ENCODE data around the gene SF3B3. TPM values are rescaled to one million over a fixed set of nuclear protein-coding genes. Genes with fewer than 3 reads are reported as not detected.
"Not testable (repeated sequence)": the region's sequence is repeated elsewhere in the genome, so short reads cannot be mapped to it uniquely, and the experiment has no call there.

The SF3B3 gene
- total and polyA plus RNA-seq, 4 donors, result 73.7 to 242 (median 101) TPM

- no peak for ATAC-seq (ENCODE audit: insufficient read depth, low FRiP score)
- TF ChIP-seq CTCF (IDR thresholded peaks at IDR 0.05; ENCODE audit: control extremely low read depth, extremely low read depth), result no peak
These were observed 3.8 kb downstream of the SF3B3 start for GRCh38 chr16:70527315-70527996.

GRCh38 chr16:70529051-70529777 lies 5.6 kb downstream of the SF3B3 start:
- peak in 2 of 3 donors; percentile 43 to 48 for DNase-seq
- peaks cover 0 to 25% (median 7%) of the 10 kb centered on the region in 5 donors for H3K4me1 ChIP-seq (ENCODE audit: control insufficient read depth in 5 of 5, insufficient read depth in 5 of 5, low read length in 5 of 5)
- peaks cover 25 to 51% (median 30%) of the 10 kb centered on the region in 4 donors for H3K36me3 ChIP-seq (ENCODE audit: control insufficient read depth in 4 of 4, insufficient read depth in 4 of 4, low read length in 4 of 4)
- no peak for ATAC-seq (ENCODE audit: insufficient read depth, low FRiP score)
- 61 to 69% methylated on average over 8 of the region's 8 CpGs for WGBS, 2 donors
- H3K9ac ChIP-seq (ENCODE audit: insufficient read depth in 1 of 2, low read length in 2 of 2), result no peak overlapping the region
- no peak overlapping the region for H3K4me3 ChIP-seq
- H3K27me3 ChIP-seq (ENCODE audit: control insufficient read depth in 3 of 3, insufficient read depth in 3 of 3, low read length in 2 of 3), result no peaks in the 10 kb centered on the region
- no peak for TF ChIP-seq CTCF (IDR thresholded peaks at IDR 0.05; ENCODE audit: control extremely low read depth, extremely low read depth)
- no peaks in the 10 kb centered on the region for H3K9me3 ChIP-seq (ENCODE audit: control insufficient read depth in 4 of 4, insufficient read depth in 3 of 4, low read length in 3 of 4)
- H3K27ac ChIP-seq (ENCODE audit: low read depth in 1 of 2, low read length in 1 of 2), result no peak overlapping the region

More at GRCh38 chr16:70527315-70527996, 3.8 kb downstream of the SF3B3 start:
- 79 to 85% methylated on average over 8 of the region's 8 CpGs for WGBS, 2 donors
- DNase-seq, result no peak
- no peaks in the 10 kb centered on the region for H3K9me3 ChIP-seq (ENCODE audit: control insufficient read depth in 4 of 4, insufficient read depth in 3 of 4, low read length in 3 of 4)
- H3K27me3 ChIP-seq (ENCODE audit: control insufficient read depth in 3 of 3, insufficient read depth in 3 of 3, low read length in 2 of 3), result no peaks in the 10 kb centered on the region
- no peak overlapping the region for H3K27ac ChIP-seq (ENCODE audit: low read depth in 1 of 2, low read length in 1 of 2)
- peaks cover 0 to 29% (median 10%) of the 10 kb centered on the region in 5 donors for H3K4me1 ChIP-seq (ENCODE audit: control insufficient read depth in 5 of 5, insufficient read depth in 5 of 5, low read length in 5 of 5)
- H3K4me3 ChIP-seq, result no peak overlapping the region
- H3K9ac ChIP-seq (ENCODE audit: insufficient read depth in 1 of 2, low read length in 2 of 2), result no peak overlapping the region
- H3K36me3 ChIP-seq (ENCODE audit: control insufficient read depth in 4 of 4, insufficient read depth in 4 of 4, low read length in 4 of 4), result peaks cover 13 to 38% (median 26%) of the 10 kb centered on the region in 4 donors

GRCh38 chr16:70529954-70530353 lies 6.3 kb downstream of the SF3B3 start:
- WGBS, 2 donors, result 97 to 100% methylated on average over 6 to 7 of the region's 7 CpGs
- peaks cover 29 to 56% (median 32%) of the 10 kb centered on the region in 4 donors for H3K36me3 ChIP-seq (ENCODE audit: control insufficient read depth in 4 of 4, insufficient read depth in 4 of 4, low read length in 4 of 4)
- ATAC-seq (ENCODE audit: insufficient read depth, low FRiP score), result not testable (repeated sequence)

GRCh38 chr16:70534971-70535370 lies 11.4 kb downstream of the SF3B3 start:
- Histone ChIP-seq H3K36me3 (ENCODE audit: control insufficient read depth in 4 of 4, insufficient read depth in 4 of 4, low read length in 4 of 4) (peaks cover 36 to 70% (median 56%) of the 10 kb centered on the region in 4 donors), H3K27me3 (ENCODE audit: control insufficient read depth in 3 of 3, insufficient read depth in 3 of 3, low read length in 2 of 3) (no peaks in the 10 kb centered on the region), H3K9me3 (ENCODE audit: control insufficient read depth in 4 of 4, insufficient read depth in 3 of 4, low read length in 3 of 4) (no peaks in the 10 kb centered on the region), H3K4me3 (no peak overlapping the region), H3K27ac (ENCODE audit: low read depth in 1 of 2, low read length in 1 of 2) (no peak overlapping the region), H3K9ac (ENCODE audit: insufficient read depth in 1 of 2, low read length in 2 of 2) (no peak overlapping the region), H3K4me1 (ENCODE audit: control insufficient read depth in 5 of 5, insufficient read depth in 5 of 5, low read length in 5 of 5) (no peaks in the 10 kb centered on the region)
- DNase-seq, result no peak
- 79 to 90% methylated on average over 2 of the region's 2 CpGs for WGBS, 2 donors
- no peak for TF ChIP-seq CTCF (IDR thresholded peaks at IDR 0.05; ENCODE audit: control extremely low read depth, extremely low read depth)
- no peak for ATAC-seq (ENCODE audit: insufficient read depth, low FRiP score)

More at GRCh38 chr16:70529954-70530353, 6.3 kb downstream of the SF3B3 start:
- not testable (repeated sequence) for H3K27me3 ChIP-seq (ENCODE audit: control insufficient read depth in 3 of 3, insufficient read depth in 3 of 3, low read length in 2 of 3); H3K27ac ChIP-seq (ENCODE audit: low read depth in 1 of 2, low read length in 1 of 2); H3K9me3 ChIP-seq (ENCODE audit: control insufficient read depth in 4 of 4, insufficient read depth in 3 of 4, low read length in 3 of 4); H3K9ac ChIP-seq (ENCODE audit: insufficient read depth in 1 of 2, low read length in 2 of 2); H3K4me3 ChIP-seq; DNase-seq
- H3K4me1 ChIP-seq (ENCODE audit: control insufficient read depth in 5 of 5, insufficient read depth in 5 of 5, low read length in 5 of 5), result peaks cover 0 to 23% (median 6%) of the 10 kb centered on the region in 5 donors
